ENCODE measurements around the gene NFKBIE.

The NFKBIE gene

DNA sequence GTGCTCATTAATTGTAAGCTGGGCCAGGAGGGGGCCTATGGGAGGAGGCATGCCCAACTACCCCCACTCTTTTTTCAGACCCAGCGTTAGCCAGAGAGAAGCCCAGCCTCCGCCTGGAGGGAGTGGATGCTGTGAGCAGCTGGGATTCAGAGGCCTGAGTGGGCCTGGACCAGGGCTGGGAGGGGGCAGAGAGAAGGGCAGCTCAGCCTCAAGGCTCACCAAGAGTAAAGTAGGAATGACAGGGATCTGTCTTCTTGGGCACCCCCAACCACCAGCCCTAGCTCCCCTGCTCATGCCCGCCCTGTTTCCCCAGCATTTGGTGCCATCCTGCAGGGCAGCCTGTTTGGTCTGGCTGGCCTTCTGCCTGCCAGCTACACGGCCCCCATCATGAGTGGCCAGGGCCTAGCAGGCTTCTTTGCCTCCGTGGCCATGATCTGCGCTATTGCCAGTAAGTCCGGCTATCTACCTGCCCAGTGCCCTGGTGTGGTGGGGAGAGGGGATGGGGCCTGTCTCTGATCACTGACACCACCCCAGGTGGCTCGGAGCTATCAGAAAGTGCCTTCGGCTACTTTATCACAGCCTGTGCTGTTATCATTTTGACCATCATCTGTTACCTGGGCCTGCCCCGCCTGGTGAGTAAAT is 35.2 kb downstream of the NFKBIE start:
- H3K9ac ChIP-seq: no peak overlapping the region
- TF ChIP-seq, protein P1, sequence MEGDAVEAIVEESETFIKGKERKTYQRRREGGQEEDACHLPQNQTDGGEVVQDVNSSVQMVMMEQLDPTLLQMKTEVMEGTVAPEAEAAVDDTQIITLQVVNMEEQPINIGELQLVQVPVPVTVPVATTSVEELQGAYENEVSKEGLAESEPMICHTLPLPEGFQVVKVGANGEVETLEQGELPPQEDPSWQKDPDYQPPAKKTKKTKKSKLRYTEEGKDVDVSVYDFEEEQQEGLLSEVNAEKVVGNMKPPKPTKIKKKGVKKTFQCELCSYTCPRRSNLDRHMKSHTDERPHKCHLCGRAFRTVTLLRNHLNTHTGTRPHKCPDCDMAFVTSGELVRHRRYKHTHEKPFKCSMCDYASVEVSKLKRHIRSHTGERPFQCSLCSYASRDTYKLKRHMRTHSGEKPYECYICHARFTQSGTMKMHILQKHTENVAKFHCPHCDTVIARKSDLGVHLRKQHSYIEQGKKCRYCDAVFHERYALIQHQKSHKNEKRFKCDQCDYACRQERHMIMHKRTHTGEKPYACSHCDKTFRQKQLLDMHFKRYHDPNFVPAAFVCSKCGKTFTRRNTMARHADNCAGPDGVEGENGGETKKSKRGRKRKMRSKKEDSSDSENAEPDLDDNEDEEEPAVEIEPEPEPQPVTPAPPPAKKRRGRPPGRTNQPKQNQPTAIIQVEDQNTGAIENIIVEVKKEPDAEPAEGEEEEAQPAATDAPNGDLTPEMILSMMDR (IDR thresholded peaks at IDR 0.05): no peak
- H3K4me2 ChIP-seq (ENCODE audit: low read length): no peak overlapping the region
- no peaks in the 10 kb centered on the region for H3K36me3 ChIP-seq (ENCODE audit: control insufficient read depth, insufficient read depth, low read length)
- no peak overlapping the region for H3K4me3 ChIP-seq (ENCODE audit: low read depth, low read length)
- H3K27me3 ChIP-seq (ENCODE audit: control insufficient read depth, insufficient read depth, low read length): no peaks in the 10 kb centered on the region
- H3K4me1 ChIP-seq: peaks cover 14% of the 10 kb centered on the region
- H2AFZ ChIP-seq: no peak overlapping the region
- no peak overlapping the region for H3K27ac ChIP-seq
- H3K79me2 ChIP-seq: no peaks in the 10 kb centered on the region
- H3K9me3 ChIP-seq (ENCODE audit: control insufficient read depth, low read length): no peaks in the 10 kb centered on the region

DNA sequence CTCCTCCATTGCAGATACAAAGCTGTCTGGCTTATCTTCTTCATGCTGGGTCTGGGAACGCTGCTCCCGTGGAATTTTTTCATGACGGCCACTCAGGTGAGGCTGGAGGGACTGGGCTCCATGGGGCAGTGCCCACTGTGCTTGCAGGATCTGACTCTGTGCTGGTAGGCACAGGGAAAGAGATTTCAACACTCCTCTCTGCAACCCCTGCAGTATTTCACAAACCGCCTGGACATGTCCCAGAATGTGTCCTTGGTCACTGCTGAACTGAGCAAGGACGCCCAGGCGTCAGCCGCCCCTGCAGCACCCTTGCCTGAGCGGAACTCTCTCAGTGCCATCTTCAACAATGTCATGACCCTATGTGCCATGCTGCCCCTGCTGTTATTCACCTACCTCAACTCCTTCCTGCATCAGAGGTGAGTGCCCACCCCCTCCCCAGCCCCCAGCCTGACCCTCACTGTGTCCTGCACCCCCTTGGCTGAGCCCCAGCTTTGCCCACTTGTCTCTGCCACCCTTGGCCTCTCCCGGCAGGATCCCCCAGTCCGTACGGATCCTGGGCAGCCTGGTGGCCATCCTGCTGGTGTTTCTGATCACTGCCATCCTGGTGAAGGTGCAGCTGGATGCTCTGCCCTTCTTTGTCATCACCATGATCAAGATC is 35.8 kb downstream of the NFKBIE start:
- Histone ChIP-seq H3K4me2 (ENCODE audit: low read length) (no peak overlapping the region), H3K79me2 (no peaks in the 10 kb centered on the region), H3K9me3 (ENCODE audit: control insufficient read depth, low read length) (no peaks in the 10 kb centered on the region), H3K4me3 (ENCODE audit: low read depth, low read length) (no peak overlapping the region), H3K9ac (no peak overlapping the region), H3K4me1 (peaks cover 8% of the 10 kb centered on the region), H2AFZ (no peak overlapping the region), H3K27ac (no peak overlapping the region), H3K36me3 (ENCODE audit: control insufficient read depth, insufficient read depth, low read length) (no peaks in the 10 kb centered on the region), H3K27me3 (ENCODE audit: control insufficient read depth, insufficient read depth, low read length) (no peaks in the 10 kb centered on the region)
- TF ChIP-seq, protein P1 (IDR thresholded peaks at IDR 0.05): no peak

DNA sequence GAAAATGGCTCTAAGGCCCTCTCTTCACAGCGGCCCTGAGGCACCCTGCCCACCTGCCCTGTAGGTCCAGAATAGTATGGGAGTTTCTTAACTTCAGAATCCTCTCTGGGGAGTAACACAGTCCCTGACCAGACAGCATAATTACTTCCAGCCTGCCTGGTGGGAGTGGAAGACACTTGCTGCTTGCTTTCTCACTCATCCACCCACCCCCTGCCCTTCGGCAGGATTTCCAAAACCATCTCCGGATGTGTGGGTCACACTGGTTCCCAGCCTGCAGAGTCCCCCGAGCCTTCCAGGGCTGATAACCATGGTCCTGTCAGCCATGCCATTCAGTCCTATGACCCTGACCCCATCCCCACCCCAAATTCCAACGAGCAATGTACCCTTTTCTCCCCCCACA is 36.5 kb downstream of the NFKBIE start:
- H3K4me2 ChIP-seq (ENCODE audit: low read length): no peak overlapping the region
- TF ChIP-seq, protein P1 (IDR thresholded peaks at IDR 0.05): no peak
- H3K36me3 ChIP-seq (ENCODE audit: control insufficient read depth, insufficient read depth, low read length): no peaks in the 10 kb centered on the region
- no peak overlapping the region for H3K4me3 ChIP-seq (ENCODE audit: low read depth, low read length)
- H3K27ac ChIP-seq: no peak overlapping the region
- no peaks in the 10 kb centered on the region for H3K79me2 ChIP-seq
- no peak overlapping the region for H3K9ac ChIP-seq
- H3K27me3 ChIP-seq (ENCODE audit: control insufficient read depth, insufficient read depth, low read length): no peaks in the 10 kb centered on the region
- H3K4me1 ChIP-seq: peaks cover 1% of the 10 kb centered on the region
- H2AFZ ChIP-seq: no peak overlapping the region
- H3K9me3 ChIP-seq (ENCODE audit: control insufficient read depth, low read length): no peaks in the 10 kb centered on the region

DNA sequence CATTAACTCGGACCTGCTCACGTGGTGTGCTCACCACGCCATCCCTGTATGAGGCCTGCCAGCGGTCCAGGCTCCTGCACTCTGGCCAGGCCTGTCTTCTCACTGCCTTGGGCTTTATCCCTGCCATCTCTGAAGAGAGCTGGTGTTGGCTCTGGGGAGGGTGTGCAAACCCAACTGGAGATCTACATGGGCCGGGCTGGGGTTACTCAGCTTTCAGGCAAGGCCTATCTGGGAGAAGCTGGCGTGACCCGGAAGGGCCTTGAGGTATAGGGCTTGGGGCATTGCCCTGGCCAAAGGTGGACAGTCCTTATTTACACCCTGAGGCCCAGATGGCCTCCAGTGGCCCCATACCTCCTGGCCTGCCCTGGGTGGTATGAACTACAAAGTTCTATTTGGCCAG is 36.9 kb downstream of the NFKBIE start:
- TF ChIP-seq, protein P1 (IDR thresholded peaks at IDR 0.05): no peak
- Histone ChIP-seq H3K27ac (no peak overlapping the region), H3K27me3 (ENCODE audit: control insufficient read depth, insufficient read depth, low read length) (no peaks in the 10 kb centered on the region), H3K4me3 (ENCODE audit: low read depth, low read length) (no peak overlapping the region), H3K36me3 (ENCODE audit: control insufficient read depth, insufficient read depth, low read length) (no peaks in the 10 kb centered on the region), H3K4me2 (ENCODE audit: low read length) (no peak overlapping the region), H3K9me3 (ENCODE audit: control insufficient read depth, low read length) (no peaks in the 10 kb centered on the region), H3K4me1 (no peaks in the 10 kb centered on the region), H2AFZ (no peak overlapping the region), H3K9ac (no peak overlapping the region), H3K79me2 (no peaks in the 10 kb centered on the region)

DNA sequence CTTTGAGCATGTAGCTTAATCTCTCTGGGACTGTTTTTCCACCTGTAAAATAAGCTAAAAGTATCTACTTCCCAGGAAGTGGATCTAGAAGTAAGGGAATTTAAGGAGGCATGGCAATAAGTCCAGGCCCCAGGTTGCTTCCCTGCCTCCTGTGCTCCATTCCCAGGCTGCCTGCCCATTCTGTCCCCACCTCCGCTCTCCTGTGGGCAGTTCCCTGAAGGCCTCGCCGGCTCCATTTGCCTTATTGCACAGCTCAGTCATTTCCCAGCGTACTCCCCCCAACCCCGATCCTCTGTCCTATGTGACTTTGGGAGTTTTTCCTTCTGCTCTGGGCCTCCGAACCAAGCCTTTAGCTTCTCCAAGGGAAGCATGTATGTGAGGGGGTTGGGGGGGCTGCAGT is 37.3 kb downstream of the NFKBIE start:
- TF ChIP-seq, protein P1 (IDR thresholded peaks at IDR 0.05): no peak
- Histone ChIP-seq H3K27ac (no peak overlapping the region), H3K4me1 (no peaks in the 10 kb centered on the region), H3K79me2 (no peaks in the 10 kb centered on the region), H3K9me3 (ENCODE audit: control insufficient read depth, low read length) (no peaks in the 10 kb centered on the region), H2AFZ (no peak overlapping the region), H3K4me3 (ENCODE audit: low read depth, low read length) (no peak overlapping the region), H3K9ac (no peak overlapping the region), H3K27me3 (ENCODE audit: control insufficient read depth, insufficient read depth, low read length) (no peaks in the 10 kb centered on the region), H3K4me2 (ENCODE audit: low read length) (no peak overlapping the region), H3K36me3 (ENCODE audit: control insufficient read depth, insufficient read depth, low read length) (no peaks in the 10 kb centered on the region)
